ENCODE data around the gene DENND2C. TPM values are rescaled to one million over a fixed set of nuclear protein-coding genes. Genes with fewer than 3 reads are reported as not detected.
A peak's percentile ranks its signal among the peaks of the same experiment; 100 is the strongest.

Gene DENND2C
- total RNA-seq, 1 donor from 2014 or later = 17.1 TPM

GRCh38 chr1:114609826-114610225, 60.0 kb downstream of the DENND2C start:
- no peak for DNase-seq (ENCODE audit: low read depth)

GRCh38 chr1:114609026-114609425, 60.8 kb downstream of the DENND2C start:
- no peak for DNase-seq (ENCODE audit: low read depth)

GRCh38 chr1:114607223-114607622, 62.6 kb downstream of the DENND2C start:
- DNase-seq (ENCODE audit: low read depth) = peak; percentile 2

GRCh38 chr1:114597949-114598348, 71.9 kb downstream of the DENND2C start:
- DNase-seq (ENCODE audit: low read depth) = peak; percentile 33

- DNase-seq (ENCODE audit: low read depth) = no peak
These were observed 74.2 kb downstream of the DENND2C start for GRCh38 chr1:114595602-114596001.

- no peak for DNase-seq (ENCODE audit: low read depth)
These were observed 75.8 kb downstream of the DENND2C start for GRCh38 chr1:114594046-114594445.

- DNase-seq (ENCODE audit: low read depth) = no peak
These were observed 80.7 kb downstream of the DENND2C start for GRCh38 chr1:114589122-114589521.

GRCh38 chr1:114588196-114588689, 81.6 kb downstream of the DENND2C start:
- DNase-seq (ENCODE audit: low read depth) = no peak

GRCh38 chr1:114587203-114587991, 82.5 kb downstream of the DENND2C start:
- no peak for DNase-seq (ENCODE audit: low read depth)

GRCh38 chr1:114586513-114587047, 83.3 kb downstream of the DENND2C start:
- DNase-seq (ENCODE audit: low read depth) = no peak

- DNase-seq (ENCODE audit: low read depth) = no peak
These were observed 84.6 kb downstream of the DENND2C start for GRCh38 chr1:114585231-114585630.

GRCh38 chr1:114581335-114582287, 88.2 kb downstream of the DENND2C start, which contains the start of gene BCAS2:
TSS of gene BCAS2 (minus strand) at chr1:114581615. CDS start at chr1:114581591, 24 bp downstream.
- DNase-seq (ENCODE audit: low read depth) = peak; percentile 99

- DNase-seq (ENCODE audit: low read depth) = no peak
These were observed 95.5 kb downstream of the DENND2C start for GRCh38 chr1:114574365-114574764.

GRCh38 chr1:114564141-114564540, 105.7 kb downstream of the DENND2C start:
- no peak for DNase-seq (ENCODE audit: low read depth)

GRCh38 chr1:114562978-114563510, 106.8 kb downstream of the DENND2C start:
- DNase-seq (ENCODE audit: low read depth) = peak; percentile 79

GRCh38 chr1:114561333-114561732, 108.5 kb downstream of the DENND2C start:
- DNase-seq (ENCODE audit: low read depth) = no peak

- DNase-seq (ENCODE audit: low read depth) = no peak
These were observed 110.5 kb downstream of the DENND2C start for GRCh38 chr1:114559356-114559755.

GRCh38 chr1:114558544-114558943, 111.3 kb downstream of the DENND2C start:
- DNase-seq (ENCODE audit: low read depth) = peak; percentile 36

GRCh38 chr1:114554577-114554976, 115.3 kb downstream of the DENND2C start:
- peak; percentile 9 for DNase-seq (ENCODE audit: low read depth)

GRCh38 chr1:114552106-114552639, 117.7 kb downstream of the DENND2C start:
- DNase-seq (ENCODE audit: low read depth) = no peak

- DNase-seq (ENCODE audit: low read depth) = no peak
These were observed 118.4 kb downstream of the DENND2C start for GRCh38 chr1:114551400-114551799.

All from myocyte (in vitro differentiated cells).